Measurements from ENCODE around the gene ANKIB1.

ANKIB1 gene

GRCh38 chr7:92427193-92427592 is 181.4 kb downstream of the ANKIB1 start:
- no peak for TF ChIP-seq GATA3 (IDR thresholded peaks at IDR 0.05; ENCODE audit: low read depth, low read length)
- TF ChIP-seq GATA2 (IDR thresholded peaks at IDR 0.05; ENCODE audit: low read depth, low read length): no peak

- TF ChIP-seq GATA2 (IDR thresholded peaks at IDR 0.05; ENCODE audit: low read depth, low read length): no peak
- no peak for TF ChIP-seq GATA3 (IDR thresholded peaks at IDR 0.05; ENCODE audit: low read depth, low read length)
Observed at GRCh38 chr7:92432299-92432946, 186.6 kb downstream of the ANKIB1 start.

GRCh38 chr7:92433019-92433418 is 187.2 kb downstream of the ANKIB1 start:
- TF ChIP-seq GATA3 (IDR thresholded peaks at IDR 0.05; ENCODE audit: low read depth, low read length) (no peak), GATA2 (IDR thresholded peaks at IDR 0.05; ENCODE audit: low read depth, low read length) (no peak)

GRCh38 chr7:92435542-92435941 is 189.8 kb downstream of the ANKIB1 start:
- TF ChIP-seq GATA2 (IDR thresholded peaks at IDR 0.05; ENCODE audit: low read depth, low read length) (no peak), GATA3 (IDR thresholded peaks at IDR 0.05; ENCODE audit: low read depth, low read length) (no peak)

- TF ChIP-seq GATA2 (IDR thresholded peaks at IDR 0.05; ENCODE audit: low read depth, low read length) (no peak), GATA3 (IDR thresholded peaks at IDR 0.05; ENCODE audit: low read depth, low read length) (no peak)
Observed at GRCh38 chr7:92436612-92437445, 191.1 kb downstream of the ANKIB1 start.

GRCh38 chr7:92437956-92438491 is 192.2 kb downstream of the ANKIB1 start:
- TF ChIP-seq GATA3 (IDR thresholded peaks at IDR 0.05; ENCODE audit: low read depth, low read length) (no peak), GATA2 (IDR thresholded peaks at IDR 0.05; ENCODE audit: low read depth, low read length) (no peak)

GRCh38 chr7:92446869-92447344 is 201.1 kb downstream of the ANKIB1 start:
- no peak for TF ChIP-seq GATA3 (IDR thresholded peaks at IDR 0.05; ENCODE audit: low read depth, low read length)
- TF ChIP-seq GATA2 (IDR thresholded peaks at IDR 0.05; ENCODE audit: low read depth, low read length): no peak

GRCh38 chr7:92447345-92448204 is 201.8 kb downstream of the ANKIB1 start, which contains the start of gene GATAD1:
Gene GATAD1, plus strand, starts transcription at chr7:92447482. Its CDS starts 248 bp downstream, at chr7:92447730.
- no peak for TF ChIP-seq GATA3 (IDR thresholded peaks at IDR 0.05; ENCODE audit: low read depth, low read length)
- no peak for TF ChIP-seq GATA2 (IDR thresholded peaks at IDR 0.05; ENCODE audit: low read depth, low read length)

GRCh38 chr7:92448205-92448747 is 202.5 kb downstream of the ANKIB1 start:
- no peak for TF ChIP-seq GATA3 (IDR thresholded peaks at IDR 0.05; ENCODE audit: low read depth, low read length)
- no peak for TF ChIP-seq GATA2 (IDR thresholded peaks at IDR 0.05; ENCODE audit: low read depth, low read length)

Measured in SH-SY5Y (cell line).